GM19328 (cell line): ENCODE results near the gene SEMA6D.

Experiments
- ATAC-seq: cut with Tn5 transposase; IDR thresholded peaks from one replicate; pipeline ENCODE4 v1.9.1; 2021; ENCODE audit warnings: mild to moderate bottlenecking, moderate library complexity; ENCODE audit not compliant: unreplicated experiment

Gene SEMA6D

DNA sequence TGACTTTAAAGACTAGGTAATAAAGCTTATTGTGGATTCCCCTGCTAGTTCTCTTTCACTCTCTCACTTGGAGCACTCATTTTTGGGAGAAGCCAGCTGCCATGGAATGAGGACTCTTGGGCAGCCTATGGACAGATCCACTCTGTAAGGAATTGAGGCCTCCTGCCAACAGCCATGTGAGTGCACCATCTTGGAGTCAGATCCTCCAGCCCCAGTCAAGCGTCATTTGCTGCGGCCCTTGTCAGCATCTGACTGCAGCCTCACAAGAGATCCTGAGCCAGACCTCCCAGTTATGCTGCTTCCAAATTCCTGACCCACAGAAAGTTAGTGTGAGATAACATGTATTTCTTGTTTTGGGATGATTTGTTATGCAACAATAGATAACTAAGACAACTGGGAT is 101.9 kb downstream of the SEMA6D start:
- ATAC-seq = no peak

DNA sequence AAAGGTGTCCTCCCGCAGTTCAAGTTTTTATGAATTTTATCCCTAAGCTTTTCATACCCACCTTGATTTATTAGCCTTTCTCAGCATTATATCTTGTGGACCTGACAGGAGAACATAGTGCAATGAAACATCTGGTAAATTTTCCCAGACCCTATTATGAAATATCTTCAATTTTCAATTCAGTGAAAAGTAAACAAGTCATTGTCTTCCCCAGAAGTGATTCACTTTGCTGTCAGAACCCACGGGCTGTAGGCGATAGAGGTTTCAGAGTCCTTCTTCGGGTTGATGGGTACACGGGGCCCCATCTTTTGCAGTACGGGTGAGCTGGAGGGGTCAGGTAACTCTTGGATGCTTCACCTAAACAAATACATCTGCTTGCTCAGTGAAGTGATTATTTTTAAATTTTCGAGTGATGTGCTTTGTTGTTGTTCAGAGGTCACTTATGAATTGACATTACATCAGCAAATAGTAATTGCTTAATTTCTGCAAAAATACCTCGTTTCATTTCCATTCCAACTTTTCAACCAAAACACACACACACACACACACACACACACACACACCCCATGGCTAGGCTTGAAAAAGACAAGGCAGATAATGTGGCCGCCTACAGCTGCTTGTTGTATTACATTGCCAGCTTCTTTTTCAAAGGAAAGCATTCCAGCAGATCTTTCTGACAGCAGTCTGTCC is 102.9 kb downstream of the SEMA6D start:
- ATAC-seq = no peak

DNA sequence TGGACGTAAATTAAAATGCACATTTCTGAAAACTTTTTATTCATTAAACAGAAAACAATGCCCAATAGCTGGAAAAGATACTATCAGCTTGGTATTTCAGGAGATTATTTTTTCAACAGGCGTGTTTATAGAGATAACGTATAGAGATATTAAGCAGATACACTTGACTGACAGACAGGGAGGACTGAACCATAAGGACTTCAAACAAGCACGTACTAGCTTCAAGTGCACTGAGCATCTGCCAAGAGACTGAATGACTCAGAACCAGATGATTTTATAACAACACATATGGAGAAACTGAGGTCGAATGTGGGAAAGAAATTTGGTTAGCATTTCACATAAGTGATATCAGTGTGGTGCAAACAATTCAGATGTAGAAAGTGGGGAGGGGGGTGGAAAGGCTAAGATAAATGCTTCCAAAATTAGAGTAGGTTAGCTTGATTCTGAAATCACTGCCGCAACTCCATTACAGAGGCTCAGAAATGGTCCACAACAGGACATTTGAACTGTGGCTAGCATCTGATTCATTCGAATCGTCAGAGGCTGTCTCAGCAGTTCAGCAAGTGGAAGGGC is 103.5 kb downstream of the SEMA6D start:
- ATAC-seq = no peak

DNA sequence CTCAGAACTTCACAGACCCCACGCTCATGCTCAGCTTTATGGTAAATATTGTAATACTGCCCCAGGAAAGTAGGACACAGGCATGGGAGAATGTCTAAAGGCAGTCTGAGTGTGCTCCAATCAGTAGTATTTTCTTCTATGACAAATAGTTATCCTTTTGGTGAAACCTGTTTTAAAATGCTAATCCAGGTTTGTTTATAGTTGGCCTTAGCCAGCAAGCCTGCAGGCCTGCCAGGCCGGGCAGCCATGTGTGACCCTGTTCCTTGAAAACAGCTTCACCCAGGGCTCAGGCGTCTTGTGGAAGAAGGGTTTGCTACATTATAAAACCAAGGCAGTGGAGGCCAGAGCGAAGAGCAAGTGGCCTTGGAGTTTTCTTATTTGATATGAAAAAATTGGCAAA is 104.7 kb downstream of the SEMA6D start:
- ATAC-seq = no peak
